Testis (tissue), 3 donors: ENCODE data around the gene RAP1GAP2. TPM values are rescaled to one million over a fixed set of nuclear protein-coding genes. Genes with fewer than 3 reads are reported as not detected.

Experiments
- DNase-seq: peaks from one replicate; pipeline ENCODE4 v3.0.0-alpha.2; 2019
- H3K27ac ChIP-seq, 2 donors: fragments of 200-600 bp; sonication (generic); one replicate each; pipeline ENCODE4 v1.5.1; 2019
- H3K27me3 ChIP-seq: fragments of 200-600 bp; sonication (generic); one replicate; pipeline ENCODE4 v1.5.1; 2019
- H3K36me3 ChIP-seq: fragments of 200-600 bp; sonication (generic); one replicate; pipeline ENCODE4 v1.5.1; 2017; ENCODE audit warnings: low read depth; ENCODE audit errors: missing control alignments
- H3K4me1 ChIP-seq: fragments of 200-600 bp; sonication (generic); one replicate; pipeline ENCODE4 v1.5.1; 2019
- H3K4me3 ChIP-seq, 2 donors: fragments of 200-600 bp; sonication (generic); one replicate each; pipeline ENCODE4 v1.5.1; 2017 to 2019
- H3K9me3 ChIP-seq: fragments of 200-600 bp; sonication (generic); one replicate; pipeline ENCODE4 v1.5.1; 2017
- CTCF ChIP-seq, 3 experiments: fragments of 450-650 bp in 2 of 3; fragments of 200-600 bp in 1 of 3; sonication (generic) in 1 of 3; IDR thresholded peaks; one replicate each; pipeline ENCODE4 v1.5.1; 2016 to 2019; ENCODE audit warnings: antibody characterized with exemption in 3 of 3, mild to moderate bottlenecking in 2 of 3, moderate library complexity in 1 of 3
- POLR2A ChIP-seq: fragments of 450-650 bp; IDR thresholded peaks from one replicate; pipeline ENCODE4 v1.6.1; 2017; ENCODE audit warnings: antibody characterized with exemption, mild to moderate bottlenecking, moderate library complexity
- WGBS, 2 donors: methylation state at CpG; one replicate each; pipeline ENCODE4 v1.1.5; 2018; 5-methylcytosine and 5-hydroxymethylcytosine counted together
- intact Hi-C: fragments of 100-400 bp; cut with DNase I; formaldehyde crosslinking; loops from one replicate; pipeline ENCODE4 v1.15.1; 2023; ENCODE audit warnings: low total_unique reads
- polyA plus RNA-seq: library from polyadenylated mRNA; stranded (reverse); fragments of 350-450 nt; fragmentation: Illumina TruSeq; extraction: RNeasy Lipid Tissue Mini Kit (QIAGEN cat#74804); gene quantifications from one replicate; pipeline ENCODE4 v1.2.3, GENCODE V29; 2014; ENCODE audit warnings: low read depth, low replicate concordance; ENCODE audit not compliant: insufficient read depth
- total RNA-seq, 2 donors: library from RNA; depleted of rRNA; stranded (reverse); fragments of >200 nt; gene quantifications; one replicate each; pipeline ENCODE4 v1.2.3, GENCODE V29; 2016

Gene RAP1GAP2
- total and polyA plus RNA-seq, 3 donors from 2014 or later, result 10.4 to 21.7 (median 15.1) TPM

- Histone ChIP-seq H3K4me1 (no peaks in the 10 kb centered on the region), H3K36me3 (no peaks in the 10 kb centered on the region), H3K9me3 (no peaks in the 10 kb centered on the region), H3K4me3 (no peak overlapping the region), H3K27me3 (no peaks in the 10 kb centered on the region), H3K27ac (no peak overlapping the region)
- intact Hi-C loops, result no loop called here
- DNase-seq, result no peak
- no peak for TF ChIP-seq POLR2A
- no peak for TF ChIP-seq CTCF (IDR thresholded peaks at IDR 0.05)
- 74 to 96% methylated on average over 5 to 9 of the region's 9 CpGs for WGBS, 2 donors
Observed at GRCh38 chr17:3019761-3020160, 223.5 kb downstream of the RAP1GAP2 start.

GRCh38 chr17:3020381-3020780 is 224.1 kb downstream of the RAP1GAP2 start:
- Histone ChIP-seq H3K4me1 (no peaks in the 10 kb centered on the region), H3K27me3 (no peaks in the 10 kb centered on the region), H3K27ac (no peak overlapping the region), H3K36me3 (no peaks in the 10 kb centered on the region), H3K4me3 (no peak overlapping the region), H3K9me3 (no peaks in the 10 kb centered on the region)
- no peak for DNase-seq
- no peak for TF ChIP-seq CTCF (IDR thresholded peaks at IDR 0.05)
- TF ChIP-seq POLR2A, result no peak
- intact Hi-C loops, result no loop called here
- 92 to 95% methylated on average over 16 of the region's 16 CpGs for WGBS, 2 donors

- Histone ChIP-seq H3K27me3 (no peaks in the 10 kb centered on the region), H3K9me3 (no peaks in the 10 kb centered on the region), H3K4me3 (no peak overlapping the region), H3K27ac (no peak overlapping the region), H3K36me3 (no peaks in the 10 kb centered on the region), H3K4me1 (no peaks in the 10 kb centered on the region)
- TF ChIP-seq POLR2A, result no peak
- no peak for TF ChIP-seq CTCF (IDR thresholded peaks at IDR 0.05)
- 91 to 93% methylated on average over 4 of the region's 4 CpGs for WGBS, 2 donors
- intact Hi-C loops, result no loop called here
- DNase-seq, result no peak
Observed at GRCh38 chr17:3022197-3022596, 226.0 kb downstream of the RAP1GAP2 start.

GRCh38 chr17:3024346-3024745 is 228.1 kb downstream of the RAP1GAP2 start:
- Histone ChIP-seq H3K36me3 (no peaks in the 10 kb centered on the region), H3K4me3 (no peak overlapping the region), H3K4me1 (no peaks in the 10 kb centered on the region), H3K9me3 (no peaks in the 10 kb centered on the region), H3K27me3 (no peaks in the 10 kb centered on the region), H3K27ac (no peak overlapping the region)
- intact Hi-C loops, result no loop called here
- 97 to 98% methylated on average over 2 of the region's 2 CpGs for WGBS, 2 donors
- TF ChIP-seq POLR2A, result no peak
- TF ChIP-seq CTCF (IDR thresholded peaks at IDR 0.05), result no peak
- no peak for DNase-seq

- DNase-seq, result no peak
- no peak overlapping the region for H3K4me3 ChIP-seq
- WGBS, 2 donors, result 89 to 93% methylated on average over 9 to 17 of the region's 17 CpGs
- no peaks in the 10 kb centered on the region for H3K27me3 ChIP-seq
- no peaks in the 10 kb centered on the region for H3K4me1 ChIP-seq
- H3K27ac ChIP-seq, result no peak overlapping the region
- intact Hi-C loops, result no loop called here
- H3K36me3 ChIP-seq, result no peaks in the 10 kb centered on the region
- H3K9me3 ChIP-seq, result no peaks in the 10 kb centered on the region
- TF ChIP-seq CTCF (IDR thresholded peaks at IDR 0.05), result no peak
- no peak for TF ChIP-seq POLR2A
Observed at GRCh38 chr17:3025421-3026124, 229.3 kb downstream of the RAP1GAP2 start.
